Breast epithelium (tissue), 3 donors: ENCODE measurements around the gene TLE6.

Experiments
- CTCF ChIP-seq, 3 donors: fragments of 450-650 bp; IDR thresholded peaks; one replicate each; pipeline ENCODE4 v1.5.1; 2016 to 2017; ENCODE audit warnings: antibody characterized with exemption in 3 of 3, mild to moderate bottlenecking in 3 of 3, moderate library complexity in 3 of 3
- POLR2A ChIP-seq: fragments of 450-650 bp; IDR thresholded peaks from one replicate; pipeline ENCODE4 v1.6.1; 2016; ENCODE audit warnings: antibody characterized with exemption, mild to moderate bottlenecking, moderate library complexity

GRCh38 chr19:2969104-2969504, 8.3 kb upstream of the TLE6 start:
- TF ChIP-seq CTCF (IDR thresholded peaks at IDR 0.05) (no peak), POLR2A (no peak)
